HG03095 (cell line): ENCODE data around the gene KLHL40.

Experiments used
- ATAC-seq: cut with Tn5 transposase; IDR thresholded peaks from one replicate; pipeline ENCODE4 v1.9.1; 2021; ENCODE audit warnings: moderate library complexity; ENCODE audit not compliant: unreplicated experiment

The KLHL40 gene

GRCh38 chr3:42688016-42688415 lies 2.7 kb downstream of the KLHL40 start:
- no peak for ATAC-seq

DNA sequence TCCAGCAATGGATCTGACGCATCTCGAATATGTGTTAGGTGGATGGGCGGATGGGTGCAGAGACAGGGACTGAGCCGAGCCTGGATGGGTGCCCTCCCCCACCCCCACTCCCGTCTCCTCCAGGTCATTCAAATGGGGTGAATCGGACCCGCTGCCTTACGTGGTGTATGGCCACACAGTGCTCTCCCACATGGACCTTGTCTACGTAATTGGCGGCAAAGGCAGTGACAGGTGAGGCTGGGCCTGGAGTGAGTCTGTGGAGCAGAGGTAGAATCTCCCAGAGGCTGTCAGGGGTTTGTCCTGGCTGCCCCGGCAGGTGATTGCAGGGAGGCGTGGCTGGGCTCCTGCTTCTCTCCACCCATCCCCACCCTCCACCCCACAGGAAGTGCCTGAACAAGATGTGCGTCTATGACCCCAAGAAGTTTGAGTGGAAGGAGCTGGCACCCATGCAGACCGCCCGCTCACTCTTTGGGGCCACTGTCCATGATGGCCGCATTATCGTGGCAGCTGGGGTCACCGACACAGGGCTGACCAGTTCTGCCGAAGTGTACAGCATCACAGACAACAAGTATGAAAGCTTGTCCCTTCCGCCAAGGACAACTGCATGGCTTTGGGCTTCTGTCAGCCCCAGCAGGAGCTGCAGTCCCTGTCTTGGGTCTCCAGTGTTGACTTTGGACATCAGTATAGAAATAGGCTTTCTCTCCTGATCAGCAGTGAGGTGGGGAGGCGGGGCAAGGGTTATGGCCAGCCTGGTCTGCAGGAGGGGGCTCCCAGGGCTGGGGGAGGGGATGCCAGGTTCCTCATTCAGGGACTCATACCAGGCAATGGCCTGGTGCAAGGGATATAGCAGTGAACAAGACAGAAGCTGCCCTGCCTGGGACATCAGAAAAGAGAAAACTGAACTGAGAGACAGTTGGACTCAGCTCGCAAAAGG lies 3.4 kb downstream of the KLHL40 start:
- no peak for ATAC-seq

GRCh38 chr3:42689421-42690014 lies 4.2 kb downstream of the KLHL40 start:
- no peak for ATAC-seq

- ATAC-seq = no peak
Measured at GRCh38 chr3:42690191-42690590, 4.9 kb downstream of the KLHL40 start.

- ATAC-seq = no peak
Measured at GRCh38 chr3:42690766-42691680, 5.7 kb downstream of the KLHL40 start.

DNA sequence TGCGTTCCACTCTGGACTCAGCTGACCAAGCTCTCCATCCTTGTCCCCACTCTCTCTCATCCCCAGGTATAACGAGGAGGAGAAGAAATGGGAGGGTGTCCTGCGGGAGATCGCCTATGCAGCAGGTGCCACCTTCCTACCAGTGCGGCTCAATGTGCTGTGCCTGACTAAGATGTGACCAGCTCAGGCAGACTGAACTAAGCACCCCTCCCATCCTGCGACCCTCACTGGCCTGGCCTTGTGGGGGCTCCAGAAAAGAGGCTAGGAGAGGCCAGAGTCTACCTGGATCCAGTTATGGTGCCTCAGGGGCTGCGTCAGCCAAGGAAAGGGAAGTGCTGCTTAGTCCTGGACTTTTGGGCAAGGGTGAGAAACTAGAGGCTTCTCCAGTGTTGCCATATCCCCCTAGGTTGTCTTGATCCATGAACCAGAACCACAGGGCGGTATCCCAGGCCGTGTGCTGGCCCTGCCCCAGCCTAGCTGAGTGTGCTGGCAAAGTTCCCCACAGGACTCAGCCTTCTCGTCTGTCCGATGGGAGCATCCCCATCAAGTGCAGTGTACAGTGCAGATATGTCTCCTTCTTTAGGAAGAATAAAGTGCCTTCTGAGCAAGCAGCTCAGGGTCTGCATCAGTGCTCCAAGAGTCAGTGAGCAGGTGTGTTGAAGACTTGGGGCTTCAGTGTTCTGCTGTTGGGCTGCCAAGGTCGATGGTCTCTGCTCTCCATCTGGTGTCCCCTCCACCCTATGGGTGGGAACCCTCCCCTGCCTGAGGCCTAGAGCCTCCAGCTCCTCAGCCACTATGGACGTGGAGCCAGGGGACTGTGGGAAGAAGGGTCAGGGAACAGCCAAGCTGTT lies 6.7 kb downstream of the KLHL40 start:
- ATAC-seq = no peak

DNA sequence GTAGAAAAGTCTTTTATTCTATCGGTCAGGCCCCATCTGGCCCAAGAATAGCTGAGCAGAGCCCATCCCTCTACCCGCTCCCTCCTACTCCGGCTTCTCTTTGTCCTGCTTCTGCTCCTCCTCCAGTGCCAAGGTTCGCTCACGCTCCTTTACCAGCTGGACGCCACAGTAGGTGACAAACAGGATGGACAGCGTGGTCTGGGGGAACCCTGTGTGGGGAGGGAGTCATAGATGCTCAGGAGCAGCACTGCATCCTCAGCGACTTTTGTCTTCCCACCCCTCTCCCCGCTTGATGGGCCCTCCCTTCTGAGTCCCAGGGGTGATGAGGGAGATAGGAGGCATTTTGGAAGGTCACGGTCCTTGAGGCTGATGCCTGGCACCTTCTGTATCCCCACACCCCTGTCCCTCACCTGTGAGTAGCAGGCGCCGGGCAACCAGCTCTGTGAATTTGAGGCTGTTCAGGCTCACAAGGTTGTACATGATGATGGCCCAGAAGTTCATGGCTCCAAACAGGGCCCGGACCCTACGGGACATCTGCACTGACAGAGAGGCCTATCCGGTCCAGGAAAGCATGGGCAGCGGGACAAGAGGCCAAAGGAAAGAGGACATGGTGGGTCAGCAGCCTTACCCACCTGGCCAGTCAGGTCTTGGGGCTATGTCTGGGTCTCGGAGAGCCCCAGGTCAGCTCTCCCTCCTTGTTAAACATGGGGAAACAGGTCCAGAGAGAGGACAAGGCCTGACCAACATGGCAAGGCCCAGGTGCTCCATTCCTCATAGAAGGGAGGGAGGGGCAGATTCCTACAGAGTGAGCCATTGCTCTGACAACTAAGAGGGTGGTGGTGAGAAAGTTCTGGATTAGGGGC lies 7.6 kb downstream of the KLHL40 start:
- no peak for ATAC-seq

- ATAC-seq = no peak
Measured at GRCh38 chr3:42693530-42693930, 8.2 kb downstream of the KLHL40 start.

DNA sequence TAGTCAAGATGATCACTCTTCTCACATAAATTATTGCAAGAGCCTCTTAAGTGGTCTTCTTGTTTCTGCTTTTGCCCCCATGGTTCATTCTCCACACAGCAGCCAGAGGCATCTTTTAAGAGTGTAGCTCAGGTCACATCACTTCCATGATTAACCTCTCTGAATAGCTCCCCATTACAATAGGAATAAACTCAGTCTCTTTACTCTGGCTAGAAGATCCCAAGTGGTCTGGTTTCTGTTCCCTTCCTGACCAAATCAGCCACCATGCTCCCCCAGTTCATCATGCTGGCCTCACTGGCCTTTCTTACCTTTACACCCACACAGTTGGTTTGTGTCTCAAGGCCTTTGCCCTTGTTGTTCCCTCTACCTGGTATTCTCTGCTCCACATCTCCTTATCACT lies 9.0 kb downstream of the KLHL40 start:
- no peak for ATAC-seq

GRCh38 chr3:42696356-42697288 lies 11.3 kb downstream of the KLHL40 start:
- ATAC-seq = no peak

DNA sequence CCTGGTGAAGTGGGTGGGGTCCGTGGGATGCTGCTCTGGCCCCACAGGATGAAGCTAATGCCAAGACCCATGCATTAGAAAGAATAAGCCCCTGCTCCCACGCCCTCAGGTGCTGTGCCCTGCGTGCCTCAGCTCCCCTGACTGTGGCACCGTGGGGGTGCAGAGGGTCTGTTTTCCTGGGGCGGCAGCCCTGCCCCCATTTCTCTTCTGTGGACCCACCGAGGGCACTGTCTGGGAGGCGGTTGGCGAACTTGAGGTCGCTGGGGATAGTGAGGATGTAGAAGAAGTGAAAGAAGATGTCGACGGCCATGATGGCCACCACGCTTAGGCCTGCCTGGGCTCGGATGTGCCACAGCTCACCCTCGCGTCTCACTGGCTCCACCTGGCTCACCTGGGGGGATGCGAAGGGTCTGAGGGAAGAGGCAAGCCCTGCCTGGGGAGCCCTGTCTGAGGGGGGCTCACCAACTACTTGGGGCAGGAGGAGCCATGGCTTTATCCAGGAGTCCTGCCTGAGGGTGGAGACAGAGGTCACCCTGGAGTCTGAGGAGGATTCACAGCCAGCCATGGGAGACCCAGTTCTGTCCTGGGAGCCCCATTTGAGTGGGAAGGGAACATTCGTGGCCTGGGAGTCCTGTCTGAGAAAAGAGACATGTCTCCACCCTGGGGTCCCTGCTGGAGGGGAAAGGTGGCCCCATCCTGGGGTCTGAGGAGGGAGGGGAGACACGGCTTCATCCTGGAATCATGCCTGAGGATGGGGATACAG lies 12.1 kb downstream of the KLHL40 start:
- no peak for ATAC-seq

- ATAC-seq = no peak
Measured at GRCh38 chr3:42698216-42698910, 13.0 kb downstream of the KLHL40 start.

- no peak for ATAC-seq
Measured at GRCh38 chr3:42698911-42699230, 13.5 kb downstream of the KLHL40 start.

DNA sequence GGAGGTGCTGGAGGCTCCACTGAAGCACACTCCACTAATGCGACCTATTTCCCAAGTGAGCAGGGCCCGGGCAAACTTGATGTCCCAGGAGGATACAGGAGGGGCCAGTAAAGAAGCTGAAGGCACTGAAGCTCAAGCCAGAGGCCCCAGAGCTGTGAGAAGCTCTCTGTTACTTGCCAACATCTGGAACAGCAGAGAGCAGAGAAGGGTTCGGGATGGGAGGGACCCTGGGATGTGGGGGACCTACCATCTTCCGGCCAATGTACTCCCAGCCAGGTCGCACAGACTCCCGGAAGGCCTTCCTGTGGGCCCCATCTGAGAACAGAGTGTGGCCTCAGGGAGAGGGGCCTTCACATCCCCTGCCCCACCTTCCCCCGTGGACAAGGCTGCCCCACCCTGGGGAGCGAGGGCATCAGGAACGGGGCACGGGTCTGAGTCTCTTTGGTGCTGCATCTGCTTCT lies 14.2 kb downstream of the KLHL40 start:
- ATAC-seq = no peak

DNA sequence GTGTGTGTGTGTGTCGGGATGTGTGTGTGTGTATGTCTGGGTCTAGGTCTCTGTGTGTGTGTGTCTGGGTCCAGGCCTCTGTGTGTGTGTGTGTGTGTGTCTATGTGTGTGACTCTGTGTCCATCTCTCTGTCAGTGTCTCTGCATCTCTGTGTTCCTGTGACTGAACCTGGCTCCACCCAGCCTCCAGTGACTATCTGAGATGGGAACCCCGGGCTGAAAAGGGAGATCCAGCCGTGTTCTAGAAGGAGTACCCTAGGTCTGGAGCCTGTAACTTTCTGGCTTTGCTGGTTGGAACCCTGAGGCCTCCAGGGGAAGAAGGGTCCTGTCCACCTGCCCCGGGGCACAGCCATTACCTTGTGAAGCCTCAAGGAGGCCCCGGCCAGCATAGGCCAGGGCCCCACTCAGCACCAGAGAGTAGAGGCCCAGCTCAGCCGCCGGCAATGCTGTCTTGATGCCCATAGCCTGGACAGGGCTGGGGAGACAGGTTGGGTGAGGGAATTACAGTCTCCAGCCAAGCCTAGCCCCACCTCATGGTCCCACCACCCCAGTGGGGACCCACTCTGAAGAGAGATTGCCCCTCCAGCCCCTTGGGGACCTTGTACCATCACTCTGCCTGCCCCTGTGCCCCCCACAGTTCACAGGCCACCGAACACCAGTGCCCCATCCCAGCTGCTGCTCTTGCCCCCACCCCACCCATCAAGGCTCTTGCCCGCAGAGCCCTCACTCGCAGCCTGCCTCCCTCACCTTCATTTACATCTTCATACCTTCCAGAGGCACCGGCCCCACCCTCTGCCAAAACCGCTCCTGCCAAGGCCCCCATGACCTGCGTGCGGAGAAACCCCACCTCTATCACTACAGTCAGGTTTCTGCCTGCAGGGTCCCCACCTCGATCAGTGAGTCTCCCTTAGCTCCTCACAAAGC lies 15.3 kb downstream of the KLHL40 start:
- ATAC-seq = no peak
